GM18858 (cell line): ENCODE measurements around the gene MSI2.
"Not testable (repeated sequence)": the region's sequence is repeated elsewhere in the genome, so short reads cannot be mapped to it uniquely, and the experiment has no call there.

Experiments used
- ATAC-seq: cut with Tn5 transposase; IDR thresholded peaks from one replicate; pipeline ENCODE4 v1.9.1; 2021; ENCODE audit not compliant: unreplicated experiment

Gene MSI2

GRCh38 chr17:57288773-57289121 lies 32.4 kb downstream of the MSI2 start:
- ATAC-seq, result no peak

GRCh38 chr17:57289130-57289529 lies 32.8 kb downstream of the MSI2 start:
- no peak for ATAC-seq

GRCh38 chr17:57289613-57290012 lies 33.3 kb downstream of the MSI2 start:
- ATAC-seq, result no peak

GRCh38 chr17:57290981-57291380 lies 34.7 kb downstream of the MSI2 start:
- no peak for ATAC-seq

GRCh38 chr17:57292091-57292490 lies 35.8 kb downstream of the MSI2 start:
- no peak for ATAC-seq

GRCh38 chr17:57293077-57293476 lies 36.8 kb downstream of the MSI2 start:
- no peak for ATAC-seq

- ATAC-seq, result no peak
Measured at GRCh38 chr17:57294101-57294500, 37.8 kb downstream of the MSI2 start.

- ATAC-seq, result no peak
Measured at GRCh38 chr17:57294629-57295501, 38.5 kb downstream of the MSI2 start.

GRCh38 chr17:57295526-57296023 lies 39.3 kb downstream of the MSI2 start:
- no peak for ATAC-seq

- no peak for ATAC-seq
Measured at GRCh38 chr17:57296231-57296630, 39.9 kb downstream of the MSI2 start.

- no peak for ATAC-seq
Measured at GRCh38 chr17:57299176-57299575, 42.9 kb downstream of the MSI2 start.

- ATAC-seq, result not testable (repeated sequence)
Measured at GRCh38 chr17:57300592-57300991, 44.3 kb downstream of the MSI2 start.

GRCh38 chr17:57302690-57303465 lies 46.6 kb downstream of the MSI2 start:
- no peak for ATAC-seq

- ATAC-seq, result no peak
Measured at GRCh38 chr17:57305144-57305728, 48.9 kb downstream of the MSI2 start.

GRCh38 chr17:57305908-57306504 lies 49.7 kb downstream of the MSI2 start:
- no peak for ATAC-seq

GRCh38 chr17:57308543-57309186 lies 52.3 kb downstream of the MSI2 start:
- ATAC-seq, result no peak

GRCh38 chr17:57309479-57309878 lies 53.2 kb downstream of the MSI2 start:
- no peak for ATAC-seq

- no peak for ATAC-seq
Measured at GRCh38 chr17:57311281-57312216, 55.2 kb downstream of the MSI2 start.

- ATAC-seq, result no peak
Measured at GRCh38 chr17:57312242-57312641, 55.9 kb downstream of the MSI2 start.
